ENCODE results near the gene HDHD2.
A peak's percentile ranks its signal among the peaks of the same experiment; 100 is the strongest.
"Not testable (repeated sequence)": the region's sequence is repeated elsewhere in the genome, so short reads cannot be mapped to it uniquely, and the experiment has no call there.

The HDHD2 gene, protein sequence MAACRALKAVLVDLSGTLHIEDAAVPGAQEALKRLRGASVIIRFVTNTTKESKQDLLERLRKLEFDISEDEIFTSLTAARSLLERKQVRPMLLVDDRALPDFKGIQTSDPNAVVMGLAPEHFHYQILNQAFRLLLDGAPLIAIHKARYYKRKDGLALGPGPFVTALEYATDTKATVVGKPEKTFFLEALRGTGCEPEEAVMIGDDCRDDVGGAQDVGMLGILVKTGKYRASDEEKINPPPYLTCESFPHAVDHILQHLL

DNA sequence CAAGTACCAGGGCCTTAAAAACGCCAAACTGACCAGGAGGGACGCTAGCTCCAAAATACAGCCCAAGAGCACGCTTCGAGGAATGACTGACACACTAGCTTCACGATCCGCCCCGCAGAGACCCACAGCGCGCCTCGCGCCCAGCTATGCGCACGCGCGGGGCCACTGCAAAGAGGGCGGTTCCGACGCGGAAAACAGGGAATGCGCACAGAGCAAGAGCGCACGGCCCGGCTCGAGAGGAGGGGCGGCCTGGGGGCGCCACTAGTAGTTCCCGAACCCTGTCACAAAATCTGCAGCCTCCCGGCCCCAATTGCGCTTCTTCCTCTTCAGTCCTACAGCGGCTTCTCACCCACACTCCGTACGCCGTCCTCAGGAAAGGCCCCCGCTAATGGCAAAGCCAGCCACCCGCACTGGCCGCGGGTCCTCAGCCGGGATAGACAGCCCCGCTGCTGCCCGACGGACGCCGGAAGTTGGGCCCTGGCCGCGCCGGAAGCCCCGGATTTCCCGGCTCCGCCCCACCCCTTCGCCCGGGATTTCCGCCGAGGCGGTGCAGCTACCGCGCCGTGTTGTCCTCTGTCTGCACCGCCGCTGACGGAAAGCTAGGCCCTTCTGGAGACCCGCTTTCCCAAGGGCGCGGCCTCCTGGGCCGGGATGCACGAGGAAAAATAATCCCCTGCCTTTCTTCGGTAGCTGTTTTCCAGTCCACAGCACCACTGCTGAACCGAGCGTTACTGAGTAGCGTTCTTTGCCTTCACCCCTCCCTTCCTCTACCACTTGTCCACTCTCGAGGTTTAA, at the start of gene HDHD2:
Gene HDHD2 (minus strand): TSS at position 472 of the 795 bp plus-strand sequence. CDS start 14,061 bp downstream, outside the sequence.
- H3K27me3 ChIP-seq (ENCODE audit: control insufficient read depth, insufficient read depth, low read length) = no peaks in the 10 kb centered on the region
- peak within 1 kb of the TSS; percentile 95 for H3K4me3 ChIP-seq (ENCODE audit: low read depth, low read length)
- peak within 1 kb of the TSS; percentile 90 for H3K27ac ChIP-seq (ENCODE audit: low read depth, low read length)
- peak within 1 kb of the TSS; percentile 80 for H3K9ac ChIP-seq (ENCODE audit: low read depth, low read length)
- peaks cover 6% of the 10 kb centered on the region for H3K4me1 ChIP-seq (ENCODE audit: control insufficient read depth, insufficient read depth, low read length)
- H3K9me3 ChIP-seq (ENCODE audit: control insufficient read depth, insufficient read depth, low read length) = no peaks in the 10 kb centered on the region
- peaks cover 15% of the 10 kb centered on the region for H3K36me3 ChIP-seq (ENCODE audit: control insufficient read depth, insufficient read depth, low read length)

DNA sequence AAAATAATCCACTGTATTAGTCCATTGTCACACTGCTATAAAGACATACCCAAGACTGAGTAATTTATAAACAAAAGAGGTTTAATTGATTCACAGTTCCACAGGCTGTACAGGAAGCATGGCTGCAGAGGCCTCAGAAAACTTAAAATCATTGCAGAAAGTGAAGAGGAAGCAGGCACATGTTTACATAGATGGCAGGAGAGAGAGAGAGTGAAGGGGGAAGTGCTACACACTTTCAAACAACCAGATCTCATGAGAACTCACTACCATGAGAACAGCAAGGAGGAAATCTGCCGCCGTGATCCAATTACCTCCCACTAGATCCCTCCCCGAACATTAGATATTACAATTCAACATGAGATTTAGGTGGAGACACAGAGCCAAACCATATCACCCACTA, 45.7 kb upstream of the HDHD2 start:
- H3K9ac ChIP-seq (ENCODE audit: low read depth, low read length); H3K4me3 ChIP-seq (ENCODE audit: low read depth, low read length); H3K27me3 ChIP-seq (ENCODE audit: control insufficient read depth, insufficient read depth, low read length); H3K9me3 ChIP-seq (ENCODE audit: control insufficient read depth, insufficient read depth, low read length); H3K4me1 ChIP-seq (ENCODE audit: control insufficient read depth, insufficient read depth, low read length); H3K27ac ChIP-seq (ENCODE audit: low read depth, low read length); H3K36me3 ChIP-seq (ENCODE audit: control insufficient read depth, insufficient read depth, low read length): not testable (repeated sequence)

DNA sequence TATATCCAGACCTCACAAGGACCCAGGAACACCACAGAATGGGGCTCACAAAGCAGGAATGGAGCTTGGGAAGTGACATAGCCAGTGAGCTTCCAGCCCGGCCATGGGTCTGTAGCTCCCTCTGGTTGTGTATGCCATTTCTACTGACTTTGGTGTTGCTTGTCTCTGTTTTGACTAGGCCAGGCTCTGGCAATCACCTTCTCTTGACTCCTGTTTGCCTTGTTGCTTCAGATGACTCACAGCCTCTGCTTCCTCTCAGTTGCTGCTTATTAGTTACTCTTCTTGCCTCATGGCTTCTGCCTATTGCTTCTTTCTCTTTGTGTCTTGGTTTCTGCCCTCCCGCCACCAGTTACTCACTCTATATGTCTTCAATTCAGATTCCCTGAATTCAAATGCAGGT, 41.7 kb upstream of the HDHD2 start:
- no peak overlapping the region for H3K27ac ChIP-seq (ENCODE audit: low read depth, low read length)
- H3K27me3 ChIP-seq (ENCODE audit: control insufficient read depth, insufficient read depth, low read length) = no peaks in the 10 kb centered on the region
- H3K36me3 ChIP-seq (ENCODE audit: control insufficient read depth, insufficient read depth, low read length) = no peaks in the 10 kb centered on the region
- H3K4me3 ChIP-seq (ENCODE audit: low read depth, low read length) = no peak overlapping the region
- no peaks in the 10 kb centered on the region for H3K4me1 ChIP-seq (ENCODE audit: control insufficient read depth, insufficient read depth, low read length)
- no peaks in the 10 kb centered on the region for H3K9me3 ChIP-seq (ENCODE audit: control insufficient read depth, insufficient read depth, low read length)
- no peak overlapping the region for H3K9ac ChIP-seq (ENCODE audit: low read depth, low read length)

DNA sequence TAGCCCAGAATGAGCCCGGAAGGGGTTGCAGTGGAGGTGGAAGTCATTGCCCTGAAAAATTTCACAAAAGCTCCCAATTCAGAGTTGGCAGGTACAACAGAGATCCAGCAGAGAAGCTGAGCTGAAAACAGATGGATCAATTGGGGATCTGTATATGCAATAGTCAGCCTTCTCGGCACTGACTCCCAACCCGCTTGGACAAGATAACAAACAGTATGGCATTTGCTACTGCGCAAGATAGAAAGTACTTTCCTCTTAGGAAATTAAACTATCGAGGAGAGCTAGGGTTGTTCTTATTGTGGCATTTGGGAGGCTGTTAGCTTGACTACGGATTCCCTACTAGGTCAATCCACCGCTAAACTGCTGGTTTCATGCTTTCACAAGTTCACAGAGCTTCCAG, 37.4 kb upstream of the HDHD2 start:
- H3K9me3 ChIP-seq (ENCODE audit: control insufficient read depth, insufficient read depth, low read length) = peaks cover 18% of the 10 kb centered on the region
- H3K9ac ChIP-seq (ENCODE audit: low read depth, low read length) = no peak overlapping the region
- H3K27me3 ChIP-seq (ENCODE audit: control insufficient read depth, insufficient read depth, low read length) = no peaks in the 10 kb centered on the region

DNA sequence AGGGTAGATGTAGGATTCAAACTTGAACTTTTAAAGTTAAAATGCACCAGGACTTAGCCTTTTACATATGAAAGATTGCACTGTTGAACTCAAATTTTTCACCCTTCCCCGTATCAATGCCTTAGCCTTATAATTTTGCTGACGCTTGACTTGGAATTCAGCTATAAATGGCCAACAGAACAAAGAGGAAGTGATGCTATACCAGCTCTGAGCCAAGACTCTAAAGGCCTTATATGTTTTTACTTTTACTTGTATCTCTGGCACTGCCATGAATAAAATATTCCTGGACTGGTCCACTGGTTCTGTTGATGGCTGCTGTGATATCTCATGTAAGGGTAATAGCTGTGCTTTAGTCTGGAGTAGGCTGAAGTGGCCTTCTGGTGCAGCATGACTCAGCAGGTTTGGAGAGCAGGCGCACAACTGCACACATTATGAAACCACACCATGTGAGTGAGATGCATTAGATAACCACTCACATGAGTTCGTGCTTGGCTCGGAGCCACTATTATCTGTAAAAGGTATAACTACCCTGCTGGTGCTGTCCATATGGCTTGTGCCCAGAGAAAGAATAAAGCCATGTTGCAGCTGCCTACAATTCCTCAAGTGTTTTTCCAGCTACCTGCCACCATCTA, 34.2 kb upstream of the HDHD2 start:
- Histone ChIP-seq H3K9me3 (ENCODE audit: control insufficient read depth, insufficient read depth, low read length) (peaks cover 18% of the 10 kb centered on the region), H3K36me3 (ENCODE audit: control insufficient read depth, insufficient read depth, low read length) (no peaks in the 10 kb centered on the region), H3K4me1 (ENCODE audit: control insufficient read depth, insufficient read depth, low read length) (peaks cover 2% of the 10 kb centered on the region; the same call in 1 of the 2 replicates), H3K9ac (ENCODE audit: low read depth, low read length) (no peak overlapping the region), H3K4me3 (ENCODE audit: low read depth, low read length) (no peak overlapping the region), H3K27ac (ENCODE audit: low read depth, low read length) (no peak overlapping the region), H3K27me3 (ENCODE audit: control insufficient read depth, insufficient read depth, low read length) (no peaks in the 10 kb centered on the region; the same call in 1 of the 2 replicates)

More for the DNA sequence above, 37.4 kb upstream of the HDHD2 start:
- no peak overlapping the region for H3K27ac ChIP-seq (ENCODE audit: low read depth, low read length)
- no peaks in the 10 kb centered on the region for H3K4me1 ChIP-seq (ENCODE audit: control insufficient read depth, insufficient read depth, low read length)
- H3K36me3 ChIP-seq (ENCODE audit: control insufficient read depth, insufficient read depth, low read length) = no peaks in the 10 kb centered on the region
- no peak overlapping the region for H3K4me3 ChIP-seq (ENCODE audit: low read depth, low read length)

DNA sequence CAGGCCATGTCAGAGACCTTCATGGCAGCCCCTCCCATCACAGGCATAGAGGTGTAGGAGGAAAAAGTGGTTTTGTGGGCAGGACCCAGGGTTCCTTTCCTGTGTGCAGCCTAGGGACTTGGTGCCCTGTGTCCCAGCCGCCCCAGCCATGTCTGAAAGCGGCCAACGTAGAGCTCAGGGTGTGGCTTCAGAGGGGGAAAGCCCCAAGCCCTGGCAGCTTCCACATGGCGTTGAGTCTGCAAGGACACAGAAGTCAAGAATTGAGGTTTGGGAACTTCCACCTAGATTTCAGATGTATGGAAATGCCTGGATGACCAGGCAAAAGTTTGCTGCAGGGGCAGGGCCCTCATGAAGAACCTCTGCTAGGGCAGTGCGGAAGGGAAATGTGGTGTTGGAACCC, 31.9 kb upstream of the HDHD2 start:
- not testable (repeated sequence) for H3K27me3 ChIP-seq (ENCODE audit: control insufficient read depth, insufficient read depth, low read length); H3K4me1 ChIP-seq (ENCODE audit: control insufficient read depth, insufficient read depth, low read length); H3K27ac ChIP-seq (ENCODE audit: low read depth, low read length); H3K4me3 ChIP-seq (ENCODE audit: low read depth, low read length); H3K9ac ChIP-seq (ENCODE audit: low read depth, low read length); H3K36me3 ChIP-seq (ENCODE audit: control insufficient read depth, insufficient read depth, low read length)
- H3K9me3 ChIP-seq (ENCODE audit: control insufficient read depth, insufficient read depth, low read length) = peaks cover 18% of the 10 kb centered on the region

DNA sequence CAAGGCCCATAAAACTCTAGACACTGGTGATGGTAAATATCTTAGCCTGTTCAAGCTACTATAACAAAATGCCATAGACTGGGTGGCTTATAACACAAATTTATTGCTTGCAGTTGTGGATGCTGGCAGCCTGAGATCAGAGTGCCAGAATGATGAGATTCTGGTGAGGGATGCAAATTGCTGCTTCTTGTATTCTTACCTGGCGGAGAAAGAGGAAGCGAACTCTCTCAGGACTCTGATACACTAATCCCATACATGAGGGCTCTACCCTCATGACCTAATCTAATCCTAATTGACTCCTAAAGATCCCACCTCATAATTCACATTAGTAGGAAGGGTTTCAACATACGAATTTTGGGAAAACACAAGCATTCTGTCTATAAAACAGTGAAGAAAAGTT, 30.5 kb upstream of the HDHD2 start:
- peaks cover 5% of the 10 kb centered on the region; the same call in 1 of the 2 replicates for H3K4me1 ChIP-seq (ENCODE audit: control insufficient read depth, insufficient read depth, low read length)
- peaks cover 18% of the 10 kb centered on the region for H3K9me3 ChIP-seq (ENCODE audit: control insufficient read depth, insufficient read depth, low read length)
- no peak overlapping the region for H3K27ac ChIP-seq (ENCODE audit: low read depth, low read length)
- H3K36me3 ChIP-seq (ENCODE audit: control insufficient read depth, insufficient read depth, low read length) = no peaks in the 10 kb centered on the region
- no peaks in the 10 kb centered on the region; the same call in 1 of the 2 replicates for H3K27me3 ChIP-seq (ENCODE audit: control insufficient read depth, insufficient read depth, low read length)
- H3K9ac ChIP-seq (ENCODE audit: low read depth, low read length) = no peak overlapping the region
- no peak overlapping the region for H3K4me3 ChIP-seq (ENCODE audit: low read depth, low read length)

DNA sequence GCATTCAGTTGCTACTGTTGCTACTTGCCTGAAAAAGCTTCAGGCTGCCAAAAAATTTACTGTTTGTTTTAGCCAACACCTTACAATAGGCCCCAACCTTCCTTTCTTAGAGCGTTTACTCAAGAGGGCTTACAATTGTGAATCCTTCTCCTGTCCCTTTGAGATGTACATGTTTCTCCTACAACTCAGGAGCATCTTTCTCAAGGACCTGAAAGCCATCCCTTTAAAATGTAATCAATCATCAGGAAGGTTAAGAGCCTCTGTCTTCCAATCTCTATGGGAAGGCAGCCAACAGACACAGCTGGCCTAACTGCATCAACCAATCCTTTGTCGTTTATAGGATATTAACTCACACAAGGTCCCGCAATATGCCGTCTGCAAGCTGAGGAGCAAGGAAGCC, 29.2 kb upstream of the HDHD2 start:
- Histone ChIP-seq H3K9me3 (ENCODE audit: control insufficient read depth, insufficient read depth, low read length) (peaks cover 6% of the 10 kb centered on the region; the same call in 1 of the 2 replicates), H3K27ac (ENCODE audit: low read depth, low read length) (no peak overlapping the region), H3K27me3 (ENCODE audit: control insufficient read depth, insufficient read depth, low read length) (no peaks in the 10 kb centered on the region; the same call in 1 of the 2 replicates), H3K9ac (ENCODE audit: low read depth, low read length) (no peak overlapping the region), H3K4me1 (ENCODE audit: control insufficient read depth, insufficient read depth, low read length) (peaks cover 12% of the 10 kb centered on the region), H3K4me3 (ENCODE audit: low read depth, low read length) (no peak overlapping the region), H3K36me3 (ENCODE audit: control insufficient read depth, insufficient read depth, low read length) (no peaks in the 10 kb centered on the region)

DNA sequence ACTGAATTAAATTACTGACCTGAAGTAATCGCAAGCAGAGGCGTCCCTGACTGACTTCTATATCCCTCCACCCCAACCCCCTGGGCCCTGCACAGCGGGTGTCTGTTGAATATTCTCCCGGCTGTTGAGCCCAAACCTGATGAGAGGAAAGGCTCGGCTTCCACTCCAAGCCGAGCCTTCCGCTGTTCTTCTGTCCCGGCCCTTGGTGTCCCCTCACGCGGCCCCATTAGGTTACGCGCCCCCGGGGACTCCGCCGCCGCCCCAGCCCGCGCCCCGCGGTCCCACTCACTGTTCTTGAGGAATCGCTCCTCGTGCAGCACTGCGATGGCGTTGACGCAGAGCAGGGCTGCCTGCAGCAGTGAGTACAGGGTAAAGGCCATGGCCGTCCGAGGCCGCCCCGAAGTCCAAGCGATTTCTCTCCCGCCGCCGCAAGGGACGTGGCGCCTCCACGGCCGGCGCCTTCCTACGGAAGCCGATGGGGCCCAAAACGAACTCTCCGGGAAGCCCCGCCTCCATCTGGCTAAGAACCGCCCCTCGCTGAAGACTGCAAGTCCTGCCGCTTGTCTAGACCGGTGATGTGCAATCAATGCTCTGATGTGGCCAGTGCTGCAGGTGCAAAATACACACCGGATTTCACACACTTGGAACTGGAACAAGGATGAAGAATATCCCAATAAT, 25.7 kb upstream of the HDHD2 start, which contains the start of gene IER3IP1:
Gene IER3IP1 (minus strand): TSS at position 467 of the 678 bp plus-strand sequence. CDS start 87 bp downstream, at position 380.
- Histone ChIP-seq H3K4me1 (ENCODE audit: control insufficient read depth, insufficient read depth, low read length) (peaks cover 14% of the 10 kb centered on the region), H3K9me3 (ENCODE audit: control insufficient read depth, insufficient read depth, low read length) (no peaks in the 10 kb centered on the region), H3K36me3 (ENCODE audit: control insufficient read depth, insufficient read depth, low read length) (peaks cover 12% of the 10 kb centered on the region; the same call in 1 of the 2 replicates), H3K4me3 (ENCODE audit: low read depth, low read length) (peak within 1 kb of the TSS; percentile 97), H3K27me3 (ENCODE audit: control insufficient read depth, insufficient read depth, low read length) (no peaks in the 10 kb centered on the region; the same call in 1 of the 2 replicates), H3K9ac (ENCODE audit: low read depth, low read length) (peak within 1 kb of the TSS; percentile 91), H3K27ac (ENCODE audit: low read depth, low read length) (peak within 1 kb of the TSS; percentile 95)

DNA sequence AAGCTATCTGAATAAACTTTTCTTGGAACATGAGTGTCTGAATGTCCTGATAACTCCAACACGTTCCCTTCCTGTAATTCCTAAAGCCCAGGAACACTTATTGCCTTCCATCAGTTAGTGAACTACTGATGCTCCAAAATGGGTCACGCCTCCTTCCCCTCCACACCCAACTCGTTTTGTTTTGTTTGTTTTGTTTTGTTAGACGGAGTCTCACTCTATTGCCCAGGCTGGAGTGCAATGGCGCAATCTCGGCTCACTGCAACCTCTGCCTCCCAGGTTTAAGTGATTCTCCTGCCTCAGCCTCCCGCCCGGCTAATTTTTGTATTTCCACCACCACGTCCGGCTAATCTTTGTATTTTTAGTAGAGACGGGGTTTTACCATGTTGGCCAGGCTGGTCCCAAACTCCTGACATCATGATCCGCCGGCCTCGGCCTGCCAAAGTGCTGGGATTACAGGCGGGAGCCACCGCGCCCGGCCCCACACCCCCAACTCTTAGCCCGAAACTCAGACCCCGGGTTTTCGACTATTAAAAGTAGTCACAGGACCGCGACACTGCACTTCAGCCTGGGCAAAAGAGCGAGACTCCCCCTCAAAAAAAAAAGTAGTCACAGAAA, 25.1 kb upstream of the HDHD2 start:
- H3K9ac ChIP-seq (ENCODE audit: low read depth, low read length) = peak overlapping the region; percentile 91
- H3K4me1 ChIP-seq (ENCODE audit: control insufficient read depth, insufficient read depth, low read length) = peaks cover 14% of the 10 kb centered on the region
- H3K36me3 ChIP-seq (ENCODE audit: control insufficient read depth, insufficient read depth, low read length) = peaks cover 12% of the 10 kb centered on the region; the same call in 1 of the 2 replicates
- H3K4me3 ChIP-seq (ENCODE audit: low read depth, low read length) = peak overlapping the region; percentile 97
- no peaks in the 10 kb centered on the region for H3K27me3 ChIP-seq (ENCODE audit: control insufficient read depth, insufficient read depth, low read length)
- peak overlapping the region; percentile 95 for H3K27ac ChIP-seq (ENCODE audit: low read depth, low read length)
- no peaks in the 10 kb centered on the region for H3K9me3 ChIP-seq (ENCODE audit: control insufficient read depth, insufficient read depth, low read length)
